Coronary artery (tissue), 2 donors: Measurements from ENCODE around the gene CRTC3.
A peak's percentile ranks its signal among the peaks of the same experiment; 100 is the strongest.

ENCODE experiments used
- DNase-seq: peaks from one replicate; pipeline ENCODE4 v3.0.0-alpha.2; 2017; ENCODE audit warnings: low spot score
- H3K27ac ChIP-seq, 2 donors: fragments of 200-600 bp; sonication (generic); one replicate each; pipeline ENCODE4 v1.5.1; 2016 to 2019
- H3K4me3 ChIP-seq: fragments of 200-600 bp; sonication (generic); 2 replicates; pipeline ENCODE4 v1.5.1; 2016; ENCODE audit warnings: mild to moderate bottlenecking, moderate library complexity
- TF ChIP-seq, protein P1 (sequence below): fragments of 200-600 bp; sonication (generic); IDR thresholded peaks from one replicate; pipeline ENCODE4 v1.5.1; 2019; ENCODE audit warnings: antibody characterized with exemption

CRTC3 gene

DNA sequence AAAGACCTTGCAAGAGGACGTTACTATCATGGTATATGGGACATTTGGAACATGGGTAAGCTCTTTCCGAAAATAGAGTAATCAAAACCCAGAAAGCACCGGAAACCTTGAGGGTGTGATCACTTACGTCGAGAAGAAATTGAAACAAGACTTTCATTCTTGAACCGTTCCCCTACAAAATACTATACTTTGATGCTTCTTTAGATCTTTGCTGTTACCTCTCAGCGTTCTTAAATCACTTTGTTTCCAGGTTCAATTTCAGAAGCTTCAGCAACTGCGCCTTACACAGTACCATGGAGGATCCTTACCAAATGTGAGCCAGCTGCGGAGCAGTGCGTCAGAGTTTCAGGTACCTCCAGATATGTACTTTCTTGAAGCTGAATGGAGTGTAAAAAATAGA lies 10.1 kb downstream of the CRTC3 start:
- H3K27ac ChIP-seq: no peak overlapping the region
- TF ChIP-seq, protein P1, sequence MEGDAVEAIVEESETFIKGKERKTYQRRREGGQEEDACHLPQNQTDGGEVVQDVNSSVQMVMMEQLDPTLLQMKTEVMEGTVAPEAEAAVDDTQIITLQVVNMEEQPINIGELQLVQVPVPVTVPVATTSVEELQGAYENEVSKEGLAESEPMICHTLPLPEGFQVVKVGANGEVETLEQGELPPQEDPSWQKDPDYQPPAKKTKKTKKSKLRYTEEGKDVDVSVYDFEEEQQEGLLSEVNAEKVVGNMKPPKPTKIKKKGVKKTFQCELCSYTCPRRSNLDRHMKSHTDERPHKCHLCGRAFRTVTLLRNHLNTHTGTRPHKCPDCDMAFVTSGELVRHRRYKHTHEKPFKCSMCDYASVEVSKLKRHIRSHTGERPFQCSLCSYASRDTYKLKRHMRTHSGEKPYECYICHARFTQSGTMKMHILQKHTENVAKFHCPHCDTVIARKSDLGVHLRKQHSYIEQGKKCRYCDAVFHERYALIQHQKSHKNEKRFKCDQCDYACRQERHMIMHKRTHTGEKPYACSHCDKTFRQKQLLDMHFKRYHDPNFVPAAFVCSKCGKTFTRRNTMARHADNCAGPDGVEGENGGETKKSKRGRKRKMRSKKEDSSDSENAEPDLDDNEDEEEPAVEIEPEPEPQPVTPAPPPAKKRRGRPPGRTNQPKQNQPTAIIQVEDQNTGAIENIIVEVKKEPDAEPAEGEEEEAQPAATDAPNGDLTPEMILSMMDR: no peak
- DNase-seq: no peak
- H3K4me3 ChIP-seq: no peak overlapping the region

DNA sequence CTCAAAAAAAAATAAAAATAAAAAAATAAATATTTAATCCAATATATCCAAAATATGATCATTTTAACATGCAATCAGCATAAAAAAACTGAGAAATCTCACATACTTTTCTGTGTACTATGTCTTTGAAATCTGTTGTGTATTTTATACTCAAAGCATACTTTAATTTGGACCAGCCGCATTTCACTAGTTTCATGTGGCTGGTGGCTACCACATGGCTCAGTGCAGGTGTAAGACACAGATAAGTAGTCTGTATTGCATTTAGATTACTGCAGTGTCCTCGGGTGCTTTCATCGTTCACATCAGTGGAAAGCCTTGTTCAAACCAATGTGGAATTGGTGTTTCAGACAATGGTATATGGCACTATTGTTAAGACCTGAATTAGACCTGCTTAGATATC lies 11.0 kb downstream of the CRTC3 start:
- TF ChIP-seq, protein P1: no peak
- no peak overlapping the region for H3K27ac ChIP-seq
- DNase-seq: no peak
- no peak overlapping the region for H3K4me3 ChIP-seq

DNA sequence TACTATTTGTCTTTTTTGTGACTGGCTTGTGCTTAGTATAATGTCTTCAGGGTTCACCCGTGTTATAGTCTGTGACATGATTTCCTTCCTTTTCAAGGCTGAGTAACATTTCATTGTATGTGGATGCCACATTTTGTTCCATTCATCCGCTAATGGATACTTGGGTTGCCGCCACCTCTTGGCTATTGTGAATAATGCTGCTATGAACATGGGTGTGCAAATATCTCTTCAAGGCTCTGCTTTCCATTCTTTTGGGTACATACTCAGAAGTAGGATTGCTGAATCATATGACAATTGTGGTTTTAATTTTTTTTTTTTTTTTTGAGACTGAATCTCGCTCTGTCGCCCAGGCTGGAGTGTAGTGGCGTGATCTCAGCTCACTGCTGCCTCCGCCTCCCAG lies 15.4 kb downstream of the CRTC3 start:
- TF ChIP-seq, protein P1: no peak

DNA sequence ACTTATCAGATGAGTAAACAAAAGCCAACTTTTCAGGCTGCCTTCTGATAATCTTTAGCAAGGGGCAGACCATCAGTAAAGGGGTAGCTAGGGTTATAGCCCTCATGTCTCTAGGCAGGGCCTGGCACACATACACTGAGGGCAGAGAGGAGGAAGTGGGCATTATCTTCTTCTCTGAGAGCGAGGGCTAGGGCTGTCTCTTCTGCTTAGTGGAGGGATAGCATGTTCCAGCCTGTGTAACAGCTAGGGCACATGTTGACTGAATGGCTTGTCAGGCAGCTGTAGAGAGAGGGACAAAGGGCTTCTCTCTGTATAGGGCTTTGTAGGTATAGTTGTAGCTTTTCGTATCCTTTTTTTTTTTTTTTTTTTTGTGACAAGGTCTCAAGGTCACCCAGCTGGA lies 17.8 kb downstream of the CRTC3 start:
- Histone ChIP-seq H3K4me3 (no peak overlapping the region), H3K27ac (no peak overlapping the region)
- DNase-seq: no peak
- TF ChIP-seq, protein P1: no peak

More for the DNA sequence above, 15.4 kb downstream of the CRTC3 start:
- Histone ChIP-seq H3K4me3 (no peak overlapping the region), H3K27ac (no peak overlapping the region)
- DNase-seq: no peak

DNA sequence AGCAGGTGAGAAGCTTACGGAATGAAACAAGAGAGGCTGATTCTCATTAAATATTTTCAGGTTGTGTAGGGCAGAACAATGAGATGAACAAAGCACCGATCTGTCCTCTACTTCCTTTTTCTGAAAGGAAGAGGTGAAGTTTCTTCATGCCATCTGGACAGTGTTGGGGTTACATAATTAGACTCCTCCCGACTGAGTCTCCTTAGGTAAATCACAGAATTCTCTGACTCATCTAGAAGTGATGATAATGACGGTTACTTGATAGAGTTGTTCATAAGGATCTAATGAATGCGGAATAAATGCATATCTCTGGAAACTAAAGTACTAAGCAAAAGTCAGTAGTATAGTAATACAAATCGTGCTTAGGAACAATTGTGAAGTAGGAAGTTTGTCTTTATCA lies 21.2 kb downstream of the CRTC3 start:
- TF ChIP-seq, protein P1: no peak
- no peak for DNase-seq
- peak overlapping the region in 1 of 2 donors; percentile 25 for H3K27ac ChIP-seq

DNA sequence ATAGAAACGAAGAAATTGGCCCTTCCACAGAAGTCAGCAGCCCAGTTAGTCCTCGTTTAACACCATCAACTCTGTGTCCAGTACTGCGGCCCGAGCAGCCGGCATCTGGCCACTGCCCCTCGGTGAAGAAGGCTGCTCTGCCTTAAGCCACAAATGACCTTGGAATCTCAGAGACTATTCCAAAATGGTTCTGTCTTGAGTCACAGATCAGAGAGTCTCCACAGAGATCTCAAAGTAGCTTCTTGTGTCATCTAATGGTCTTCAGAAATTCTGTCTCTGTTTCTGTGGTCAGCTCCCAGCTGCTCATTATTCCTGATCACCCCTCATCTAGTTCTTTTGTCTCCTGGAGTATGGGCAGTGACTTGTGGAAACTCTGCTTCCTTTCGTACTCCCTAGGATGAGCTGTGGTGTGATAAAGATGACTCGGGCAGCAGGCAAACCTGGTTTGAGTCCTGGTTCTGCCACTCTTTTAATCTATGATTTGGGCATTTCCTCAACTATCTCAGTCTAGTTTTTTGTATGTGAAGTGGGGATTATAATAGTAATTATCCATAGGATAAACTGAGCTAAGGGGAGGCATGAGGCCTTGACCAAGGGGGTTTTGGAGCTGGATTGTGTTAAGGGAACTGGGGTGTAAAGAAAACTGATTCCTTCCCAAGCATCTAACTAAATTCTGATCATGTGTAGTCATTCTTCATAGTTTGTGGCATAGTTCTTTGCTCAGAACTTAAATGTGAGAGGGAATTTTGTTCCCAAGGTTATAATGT lies 22.6 kb downstream of the CRTC3 start:
- DNase-seq: no peak
- TF ChIP-seq, protein P1: no peak
- Histone ChIP-seq H3K4me3 (peak overlapping the region; percentile 29), H3K27ac (peak overlapping the region; percentile 78 to 79)

More for the DNA sequence above, 21.2 kb downstream of the CRTC3 start:
- H3K4me3 ChIP-seq: no peak overlapping the region

DNA sequence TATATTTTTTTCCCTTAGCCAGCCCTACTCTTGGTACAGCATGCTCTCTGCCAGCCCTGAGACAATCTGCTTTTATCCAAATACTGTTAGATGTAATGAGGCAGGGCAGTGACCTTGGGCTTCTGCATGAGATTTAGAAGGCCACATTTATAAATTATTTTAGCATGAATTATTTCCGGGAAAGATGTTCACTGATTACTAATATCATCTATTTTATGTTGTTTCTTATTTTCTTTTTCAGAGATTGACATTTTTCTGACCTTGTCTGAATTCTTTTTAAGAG lies 23.1 kb downstream of the CRTC3 start:
- TF ChIP-seq, protein P1: no peak
- H3K4me3 ChIP-seq: peak overlapping the region; percentile 29
- peak overlapping the region; percentile 78 to 79 for H3K27ac ChIP-seq
- DNase-seq: no peak
